HCT116 (cell line): ENCODE results near the gene CKS1B. TPM values are rescaled to one million over a fixed set of nuclear protein-coding genes. Genes with fewer than 3 reads are reported as not detected.

Source experiments
- ATAC-seq: fragments of 200-7000 bp; cut with Tn5 transposase; 2 replicates; pipeline ENCODE4 v1.9.1; 2020; ENCODE audit warnings: mild to moderate bottlenecking, moderate library complexity
- BruUV-seq: library from RNA; stranded (reverse); fragments of 400-500 nt; replicated peaks from 2 replicates; lab custom pipeline; 2021; lab: Mats Ljungman, UMichigan
- CTCF ChIA-PET: fragments of 300-600 bp; sonication (Branson Sonifier 250); formaldehyde crosslinking; loops from one replicate; lab custom pipeline; 2021; ENCODE audit warnings: antibody characterized with exemption; lab: Charles Lee
- POLR2A ChIA-PET: fragments of 300-600, 350-600 bp; sonication (Branson Sonifier 250); formaldehyde crosslinking; loops from one replicate; lab custom pipeline; 2021; ENCODE audit warnings: antibody characterized with exemption; lab: Charles Lee
- RAD21 ChIA-PET, 2 experiments: fragments of 300-600 bp; sonication (Branson Sonifier 250); formaldehyde crosslinking; loops; one replicate each; lab custom pipeline; 2023; ENCODE audit warnings: low total read pairs in 2 of 2; ENCODE audit not compliant: uncharacterized antibody in 2 of 2, unreplicated experiment in 2 of 2, low non-redundant PET in 1 of 2; lab: Charles Lee
- DNase-seq: peaks from one replicate; pipeline ENCODE4 v3.0.0-alpha.2; 2010; ENCODE audit warnings: low read depth, low spot score
- H2AFZ ChIP-seq: fragments of 200-600 bp; shearing (Covaris generic), sonication (generic); 2 replicates; pipeline ENCODE4 v1.6.1; 2017; ENCODE audit warnings: low read depth, mixed run types, mixed read lengths, antibody characterized with exemption, low read length; ENCODE audit not compliant: poor library complexity, severe bottlenecking
- H3K27ac ChIP-seq: 2 replicates; pipeline ENCODE4 v1.5.1; 2012; ENCODE audit warnings: low read depth, low read length
- H3K27me3 ChIP-seq: fragments of 200-600 bp; sonication (generic); 2 replicates; pipeline ENCODE4 v1.6.1; 2016; ENCODE audit warnings: mixed run types, low read length, mixed read lengths; ENCODE audit not compliant: insufficient read depth
- H3K36me3 ChIP-seq, 2 experiments: fragments of 200-500 bp in 1 of 2; fragments of 200-600 bp in 1 of 2; sonication (Bioruptor generic) in 1 of 2; sonication (generic) in 1 of 2; 2 replicates each; pipeline versions ENCODE4 v1.5.1 to v1.6.1; 2014 to 2016; ENCODE audit warnings: low read length in 2 of 2, inconsistent platforms in 1 of 2, mixed read lengths in 1 of 2, mixed run types in 1 of 2; ENCODE audit not compliant: insufficient read depth in 2 of 2, control insufficient read depth in 1 of 2
- H3K4me1 ChIP-seq, 2 experiments: fragments of 200-600 bp in 1 of 2; sonication (generic) in 1 of 2; 2 replicates each; pipeline versions ENCODE4 v1.5.1 to v1.6.1; 2012 to 2017; ENCODE audit warnings: low read length in 2 of 2, inconsistent platforms in 1 of 2, mild to moderate bottlenecking in 1 of 2, mixed read lengths in 1 of 2, mixed run types in 1 of 2, moderate library complexity in 1 of 2; ENCODE audit not compliant: insufficient read depth in 2 of 2, control insufficient read depth in 1 of 2
- H3K4me2 ChIP-seq: fragments of 200-600 bp; sonication (generic); 2 replicates; pipeline ENCODE4 v1.6.1; 2017; ENCODE audit warnings: mixed run types, low read length, mixed read lengths
- H3K4me3 ChIP-seq, 2 experiments: fragments of 200-600 bp in 1 of 2; sonication (generic) in 1 of 2; replicated peaks in 1 of 2; 2 replicates each; pipeline ENCODE4 v1.5.1; 2011 to 2016; ENCODE audit warnings: low read length in 2 of 2, control low read depth in 1 of 2, low read depth in 1 of 2, mild to moderate bottlenecking in 1 of 2, mixed read lengths in 1 of 2, mixed run types in 1 of 2
- H3K79me2 ChIP-seq: fragments of 200-600 bp; sonication (generic); 2 replicates; pipeline ENCODE4 v1.6.1; 2017; ENCODE audit warnings: mild to moderate bottlenecking, mixed run types, low read length, moderate library complexity, mixed read lengths; ENCODE audit not compliant: insufficient read depth
- H3K9ac ChIP-seq: fragments of 200-600 bp; sonication (generic); 2 replicates; pipeline ENCODE4 v1.6.1; 2016; ENCODE audit warnings: low read length, mixed read lengths
- H3K9me2 ChIP-seq: fragments of 200-600 bp; sonication (generic), shearing (Covaris generic); 2 replicates; pipeline ENCODE4 v1.6.1; 2017; ENCODE audit warnings: mixed run types, mild to moderate bottlenecking, moderate library complexity; ENCODE audit not compliant: insufficient read depth
- H3K9me3 ChIP-seq, 2 experiments: fragments of 200-500 bp in 1 of 2; fragments of 200-600 bp in 1 of 2; sonication (Bioruptor generic) in 1 of 2; sonication (generic) in 1 of 2; 2 replicates each; pipeline ENCODE4 v1.6.1; 2014 to 2017; ENCODE audit warnings: low read length in 2 of 2, mixed read lengths in 2 of 2, inconsistent platforms in 1 of 2, low read depth in 1 of 2, mild to moderate bottlenecking in 1 of 2, mixed run types in 1 of 2, moderate library complexity in 1 of 2; ENCODE audit not compliant: control insufficient read depth in 1 of 2, insufficient read depth in 1 of 2
- H4K20me1 ChIP-seq: fragments of 200-600 bp; sonication (generic), shearing (Covaris generic); 2 replicates; pipeline ENCODE4 v1.6.1; 2017; ENCODE audit warnings: mixed run types, mild to moderate bottlenecking, moderate library complexity; ENCODE audit not compliant: insufficient read depth
- CBX3 ChIP-seq: IDR thresholded peaks from 2 replicates; pipeline ENCODE4 v1.6.1; 2012; ENCODE audit warnings: low read depth
- CEBPB ChIP-seq: IDR thresholded peaks from 2 replicates; pipeline ENCODE4 v1.6.1; 2012; ENCODE audit warnings: low read depth
- ELF1 ChIP-seq: IDR thresholded peaks from 2 replicates; pipeline ENCODE4 v1.6.1; 2012; ENCODE audit warnings: low read depth, borderline replicate concordance
- EZH2phosphoT487 ChIP-seq: fragments of 200-600 bp; IDR thresholded peaks from 2 replicates; pipeline ENCODE4 v1.6.1; 2018; ENCODE audit warnings: antibody characterized with exemption, borderline replicate concordance
- FOSL1 ChIP-seq: IDR thresholded peaks from 2 replicates; pipeline ENCODE4 v1.6.1; 2012; ENCODE audit warnings: low read depth
- POLR2AphosphoS5 ChIP-seq: IDR thresholded peaks from 2 replicates; pipeline ENCODE4 v1.6.1; 2011; ENCODE audit warnings: mild to moderate bottlenecking, low read depth, low read length, moderate library complexity
- RAD21 ChIP-seq: IDR thresholded peaks from 2 replicates; pipeline ENCODE4 v1.6.1; 2012; ENCODE audit warnings: low read depth, mild to moderate bottlenecking
- SIN3A ChIP-seq: IDR thresholded peaks from 2 replicates; pipeline ENCODE4 v1.6.1; 2012; ENCODE audit warnings: low read depth
- SP1 ChIP-seq: IDR thresholded peaks from 2 replicates; pipeline ENCODE4 v1.6.1; 2012; ENCODE audit warnings: low read depth
- SRF ChIP-seq: IDR thresholded peaks from 2 replicates; pipeline ENCODE4 v1.6.1; 2012; ENCODE audit warnings: low read depth
- TCF7L2 ChIP-seq: IDR thresholded peaks from 2 replicates; pipeline ENCODE4 v1.7.0; 2011; ENCODE audit warnings: borderline replicate concordance, inconsistent platforms; ENCODE audit not compliant: insufficient read depth, insufficient read length; ENCODE audit errors: extremely low read depth
- ZNF274 ChIP-seq: fragments of 200-500 bp; sonication (Bioruptor generic); IDR thresholded peaks from 2 replicates; pipeline ENCODE4 v1.6.1; 2014; ENCODE audit warnings: mild to moderate bottlenecking, low read depth, low read length, inconsistent platforms
- intact Hi-C: fragments of 100-400 bp; cut with micrococcal nuclease; formaldehyde crosslinking; loops from 2 replicates; pipeline ENCODE4 v1.10.0; 2022
- total RNA-seq: library from RNA; stranded (reverse); gene quantifications from one replicate; pipeline ENCODE4 v1.2.1, GENCODE V29; 2021; ENCODE audit not compliant: unreplicated experiment
- TF ChIP-seq, protein P1 (sequence below), 3 experiments: fragments of 200-600 bp in 1 of 3; sonication (generic) in 1 of 3; IDR thresholded peaks in 2 of 3; conservative IDR thresholded peaks in 1 of 3; 2 replicates each; pipeline ENCODE4 v1.5.1; 2012 to 2017; ENCODE audit warnings: low read depth in 2 of 3, low read length in 2 of 3, antibody characterized with exemption in 1 of 3, borderline replicate concordance in 1 of 3, control low read depth in 1 of 3, mild to moderate bottlenecking in 1 of 3, mixed read lengths in 1 of 3, mixed run types in 1 of 3, moderate library complexity in 1 of 3; ENCODE audit not compliant: insufficient read depth in 1 of 3
- TF ChIP-seq, protein P2 (sequence below): IDR thresholded peaks from 2 replicates; pipeline ENCODE4 v1.6.1; 2012; ENCODE audit warnings: low read depth
- TF ChIP-seq, protein P3 (sequence below): IDR thresholded peaks from 2 replicates; pipeline ENCODE4 v1.6.1; 2012
- TF ChIP-seq, protein P4 (sequence below): IDR thresholded peaks from 2 replicates; pipeline ENCODE4 v1.6.1; 2012

Gene CKS1B
- total RNA-seq, 1 experiment from 2014 or later, result 229 TPM

DNA sequence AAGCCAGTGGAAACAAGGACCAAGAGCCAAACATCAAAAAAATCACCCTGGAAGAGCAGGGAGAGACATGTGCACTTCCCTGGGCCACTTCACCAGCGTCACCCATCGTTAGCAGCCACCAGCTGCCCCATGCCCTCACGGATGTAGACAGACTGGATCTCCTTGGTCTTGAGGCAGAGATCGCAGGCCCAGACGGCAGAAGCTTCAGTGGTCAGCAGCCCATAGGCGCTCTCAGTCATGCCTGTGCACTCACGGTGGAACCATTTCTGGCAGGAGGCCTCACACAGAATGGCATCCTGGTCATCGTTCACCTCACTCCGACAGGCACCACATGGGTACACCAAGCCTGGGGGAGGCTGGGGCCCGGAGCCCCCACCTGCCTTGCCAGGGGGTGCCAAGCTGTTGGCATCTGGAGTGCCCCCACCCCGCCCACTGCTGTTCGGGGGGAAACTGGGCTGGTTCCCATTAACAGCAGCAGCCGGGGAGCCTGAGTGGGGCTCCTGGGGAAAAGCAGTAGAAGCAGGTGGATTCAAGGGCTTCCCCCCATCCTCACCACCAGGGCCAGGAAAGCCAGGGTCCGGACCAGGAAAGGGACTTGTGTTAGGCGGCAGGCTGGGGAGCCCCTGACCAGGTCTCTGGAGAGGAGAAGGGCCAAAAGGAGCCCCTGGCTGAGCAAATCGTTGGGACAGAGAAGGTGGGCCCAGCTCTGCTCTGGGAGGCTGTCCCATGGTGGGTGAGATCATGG, 15.6 kb upstream of the CKS1B start:
- no peak overlapping the region for H3K9ac ChIP-seq
- ChIA-PET POLR2A (no interaction called here), CTCF (no interaction called here), RAD21 (interaction anchor here in 1 of 2 experiments (0.6 kb wide), 1 partner anchor 343 kb away, joined by 3 read pairs; no protein-coding TSS in a partner anchor)
- H3K27me3 ChIP-seq, result no peaks in the 10 kb centered on the region
- no peaks in the 10 kb centered on the region for H3K9me2 ChIP-seq
- intact Hi-C loops, result no loop called here
- H2AFZ ChIP-seq, result no peak overlapping the region
- TF ChIP-seq SRF (no peak), CEBPB (no peak), SIN3A (no peak), ZNF274 (no peak), FOSL1 (no peak), CBX3 (no peak), EZH2phosphoT487 (no peak), RAD21 (no peak), ELF1 (no peak), POLR2AphosphoS5 (no peak), TCF7L2 (no peak), SP1 (no peak)
- TF ChIP-seq, protein P1, sequence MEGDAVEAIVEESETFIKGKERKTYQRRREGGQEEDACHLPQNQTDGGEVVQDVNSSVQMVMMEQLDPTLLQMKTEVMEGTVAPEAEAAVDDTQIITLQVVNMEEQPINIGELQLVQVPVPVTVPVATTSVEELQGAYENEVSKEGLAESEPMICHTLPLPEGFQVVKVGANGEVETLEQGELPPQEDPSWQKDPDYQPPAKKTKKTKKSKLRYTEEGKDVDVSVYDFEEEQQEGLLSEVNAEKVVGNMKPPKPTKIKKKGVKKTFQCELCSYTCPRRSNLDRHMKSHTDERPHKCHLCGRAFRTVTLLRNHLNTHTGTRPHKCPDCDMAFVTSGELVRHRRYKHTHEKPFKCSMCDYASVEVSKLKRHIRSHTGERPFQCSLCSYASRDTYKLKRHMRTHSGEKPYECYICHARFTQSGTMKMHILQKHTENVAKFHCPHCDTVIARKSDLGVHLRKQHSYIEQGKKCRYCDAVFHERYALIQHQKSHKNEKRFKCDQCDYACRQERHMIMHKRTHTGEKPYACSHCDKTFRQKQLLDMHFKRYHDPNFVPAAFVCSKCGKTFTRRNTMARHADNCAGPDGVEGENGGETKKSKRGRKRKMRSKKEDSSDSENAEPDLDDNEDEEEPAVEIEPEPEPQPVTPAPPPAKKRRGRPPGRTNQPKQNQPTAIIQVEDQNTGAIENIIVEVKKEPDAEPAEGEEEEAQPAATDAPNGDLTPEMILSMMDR (IDR thresholded peaks at IDR 0.05 in 2 of 3, conservative IDR thresholded peaks at IDR 0.05 in 1 of 3; ENCODE audit: borderline replicate concordance in 1 of 3, insufficient read depth in 1 of 3, low read depth in 2 of 3, low read length in 2 of 3), result no peak
- TF ChIP-seq, protein P2, sequence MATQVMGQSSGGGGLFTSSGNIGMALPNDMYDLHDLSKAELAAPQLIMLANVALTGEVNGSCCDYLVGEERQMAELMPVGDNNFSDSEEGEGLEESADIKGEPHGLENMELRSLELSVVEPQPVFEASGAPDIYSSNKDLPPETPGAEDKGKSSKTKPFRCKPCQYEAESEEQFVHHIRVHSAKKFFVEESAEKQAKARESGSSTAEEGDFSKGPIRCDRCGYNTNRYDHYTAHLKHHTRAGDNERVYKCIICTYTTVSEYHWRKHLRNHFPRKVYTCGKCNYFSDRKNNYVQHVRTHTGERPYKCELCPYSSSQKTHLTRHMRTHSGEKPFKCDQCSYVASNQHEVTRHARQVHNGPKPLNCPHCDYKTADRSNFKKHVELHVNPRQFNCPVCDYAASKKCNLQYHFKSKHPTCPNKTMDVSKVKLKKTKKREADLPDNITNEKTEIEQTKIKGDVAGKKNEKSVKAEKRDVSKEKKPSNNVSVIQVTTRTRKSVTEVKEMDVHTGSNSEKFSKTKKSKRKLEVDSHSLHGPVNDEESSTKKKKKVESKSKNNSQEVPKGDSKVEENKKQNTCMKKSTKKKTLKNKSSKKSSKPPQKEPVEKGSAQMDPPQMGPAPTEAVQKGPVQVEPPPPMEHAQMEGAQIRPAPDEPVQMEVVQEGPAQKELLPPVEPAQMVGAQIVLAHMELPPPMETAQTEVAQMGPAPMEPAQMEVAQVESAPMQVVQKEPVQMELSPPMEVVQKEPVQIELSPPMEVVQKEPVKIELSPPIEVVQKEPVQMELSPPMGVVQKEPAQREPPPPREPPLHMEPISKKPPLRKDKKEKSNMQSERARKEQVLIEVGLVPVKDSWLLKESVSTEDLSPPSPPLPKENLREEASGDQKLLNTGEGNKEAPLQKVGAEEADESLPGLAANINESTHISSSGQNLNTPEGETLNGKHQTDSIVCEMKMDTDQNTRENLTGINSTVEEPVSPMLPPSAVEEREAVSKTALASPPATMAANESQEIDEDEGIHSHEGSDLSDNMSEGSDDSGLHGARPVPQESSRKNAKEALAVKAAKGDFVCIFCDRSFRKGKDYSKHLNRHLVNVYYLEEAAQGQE, result no peak
- TF ChIP-seq, protein P3, sequence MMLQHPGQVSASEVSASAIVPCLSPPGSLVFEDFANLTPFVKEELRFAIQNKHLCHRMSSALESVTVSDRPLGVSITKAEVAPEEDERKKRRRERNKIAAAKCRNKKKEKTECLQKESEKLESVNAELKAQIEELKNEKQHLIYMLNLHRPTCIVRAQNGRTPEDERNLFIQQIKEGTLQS, result no peak
- TF ChIP-seq, protein P4, sequence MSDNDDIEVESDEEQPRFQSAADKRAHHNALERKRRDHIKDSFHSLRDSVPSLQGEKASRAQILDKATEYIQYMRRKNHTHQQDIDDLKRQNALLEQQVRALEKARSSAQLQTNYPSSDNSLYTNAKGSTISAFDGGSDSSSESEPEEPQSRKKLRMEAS, result no peak
- H3K4me3 ChIP-seq, result no peak overlapping the region
- no peaks in the 10 kb centered on the region for H3K9me3 ChIP-seq
- H3K4me1 ChIP-seq, result peaks cover 27 to 57% of the 10 kb centered on the region in 2 experiments
- no peak for DNase-seq
- BruUV-seq, result no TSS peak
- H3K79me2 ChIP-seq, result peaks cover 17% of the 10 kb centered on the region
- H3K36me3 ChIP-seq, result peaks cover 8 to 21% of the 10 kb centered on the region in 2 experiments; a peak in 2 of 4 replicates
- ATAC-seq, result no peak
- H4K20me1 ChIP-seq, result no peaks in the 10 kb centered on the region
- no peak overlapping the region for H3K27ac ChIP-seq
- no peak overlapping the region for H3K4me2 ChIP-seq
